ENCODE measurements around the gene ERCC6L2. TPM values are rescaled to one million over a fixed set of nuclear protein-coding genes. Genes with fewer than 3 reads are reported as not detected.

The ERCC6L2 gene
- total and polyA plus RNA-seq, 9 of the 15 experiments (the other 6 are each of a cell fraction or from before 2014, with no cell fraction given), result 7.8 to 42.8 (median 23.6) TPM

DNA sequence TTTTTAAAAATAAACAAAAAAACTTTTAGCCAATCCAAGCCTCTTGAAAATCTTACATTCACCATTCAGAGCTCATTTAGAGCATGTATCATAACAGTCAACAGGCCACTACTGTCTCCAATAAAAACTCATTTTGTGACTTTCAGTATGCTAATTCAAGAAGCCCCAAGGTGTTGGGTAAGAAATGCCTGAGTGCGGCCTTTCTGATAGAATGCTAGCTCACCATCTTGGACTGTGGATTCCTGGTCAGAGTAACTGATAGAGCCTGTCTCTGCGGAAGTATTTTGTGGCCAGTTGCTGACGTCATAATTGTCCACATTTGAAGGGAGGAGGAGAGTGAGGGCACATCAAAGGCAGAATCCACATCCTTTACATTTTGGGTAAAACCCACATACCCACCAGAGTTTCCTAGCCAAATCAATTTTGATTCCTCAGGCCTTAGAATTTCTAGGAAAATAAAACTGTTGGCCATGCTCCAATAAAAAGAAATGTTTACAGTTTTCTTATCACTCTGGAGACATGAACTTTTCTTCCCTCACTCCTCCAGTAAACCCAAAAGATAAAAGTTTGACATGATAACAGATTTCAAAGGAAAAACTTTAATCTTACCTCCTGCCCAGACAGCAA, 41.1 kb upstream of the ERCC6L2 start (continued):
- no peak; the same call in 1 of the 2 replicates for TF ChIP-seq ZNF644 (tag; IDR thresholded peaks at IDR 0.05; ENCODE audit: low read depth)
- TF ChIP-seq JUNB (CRISPR knock-in tag; conservative IDR thresholded peaks at IDR 0.05), result 0 out of 2 replicates have a peak, but pooled peaks have one; percentile 39
- TF ChIP-seq TAF7 (tag; IDR thresholded peaks at IDR 0.05), result no peak
- TF ChIP-seq PHF20 (IDR thresholded peaks at IDR 0.05; ENCODE audit: partially characterized antibody), result no peak
- TF ChIP-seq, protein P1, sequence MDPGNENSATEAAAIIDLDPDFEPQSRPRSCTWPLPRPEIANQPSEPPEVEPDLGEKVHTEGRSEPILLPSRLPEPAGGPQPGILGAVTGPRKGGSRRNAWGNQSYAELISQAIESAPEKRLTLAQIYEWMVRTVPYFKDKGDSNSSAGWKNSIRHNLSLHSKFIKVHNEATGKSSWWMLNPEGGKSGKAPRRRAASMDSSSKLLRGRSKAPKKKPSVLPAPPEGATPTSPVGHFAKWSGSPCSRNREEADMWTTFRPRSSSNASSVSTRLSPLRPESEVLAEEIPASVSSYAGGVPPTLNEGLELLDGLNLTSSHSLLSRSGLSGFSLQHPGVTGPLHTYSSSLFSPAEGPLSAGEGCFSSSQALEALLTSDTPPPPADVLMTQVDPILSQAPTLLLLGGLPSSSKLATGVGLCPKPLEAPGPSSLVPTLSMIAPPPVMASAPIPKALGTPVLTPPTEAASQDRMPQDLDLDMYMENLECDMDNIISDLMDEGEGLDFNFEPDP (CRISPR knock-in tag; IDR thresholded peaks at IDR 0.05), result no peak
- no peak for TF ChIP-seq ZNF589 (CRISPR knock-in tag; IDR thresholded peaks at IDR 0.05; ENCODE audit: low read depth)
- no peak for TF ChIP-seq CBX2 (IDR thresholded peaks at IDR 0.05; ENCODE audit: insufficient read depth, low read length, poor library complexity, severe bottlenecking)
- TF ChIP-seq SRSF9 (IDR thresholded peaks at IDR 0.05; ENCODE audit: borderline replicate concordance, low read depth, low read length), result no peak
- no peak for TF ChIP-seq NR2C1 (IDR thresholded peaks at IDR 0.05)
- TF ChIP-seq NR2C1 (tag; IDR thresholded peaks at IDR 0.05), result peak; percentile 15; the same call in 1 of the 2 replicates
- TF ChIP-seq ZNF830 (CRISPR knock-in tag; IDR thresholded peaks at IDR 0.05), result no peak
- TF ChIP-seq RBM14 (IDR thresholded peaks at IDR 0.05; ENCODE audit: borderline replicate concordance, insufficient read depth, low read depth, low read length), result no peak
- peak in 1 of 3 experiments; percentile 64 for TF ChIP-seq YY1 (IDR thresholded peaks at IDR 0.05; ENCODE audit: borderline replicate concordance in 1 of 3, control insufficient read depth in 1 of 3, extremely low read depth in 1 of 3, insufficient read depth in 3 of 3, insufficient read length in 1 of 3, insufficient replicate concordance in 2 of 3, low read depth in 1 of 3, low read length in 2 of 3)
- TF ChIP-seq CBFB (CRISPR knock-in tag; IDR thresholded peaks at IDR 0.05), result no peak
- TF ChIP-seq SP1 (CRISPR knock-in tag; IDR thresholded peaks at IDR 0.05), result no peak
- TF ChIP-seq KHSRP (IDR thresholded peaks at IDR 0.05), result peak; percentile 12; the same call in 1 of the 2 replicates
- TF ChIP-seq HOXB6 (CRISPR knock-in tag; IDR thresholded peaks at IDR 0.05; ENCODE audit: borderline replicate concordance), result no peak
- no peak for TF ChIP-seq POLR3G (IDR thresholded peaks at IDR 0.05; ENCODE audit: extremely low read depth, insufficient read length, insufficient replicate concordance)
- no peak for TF ChIP-seq SNRNP70 (optimal IDR thresholded peaks at IDR 0.05; ENCODE audit: low read depth, low read length)
- TF ChIP-seq L3MBTL2 (IDR thresholded peaks at IDR 0.05), result no peak
- TF ChIP-seq GABPA (tag; conservative IDR thresholded peaks at IDR 0.05; ENCODE audit: low read depth), result peak; percentile 57
- TF ChIP-seq, protein P2, sequence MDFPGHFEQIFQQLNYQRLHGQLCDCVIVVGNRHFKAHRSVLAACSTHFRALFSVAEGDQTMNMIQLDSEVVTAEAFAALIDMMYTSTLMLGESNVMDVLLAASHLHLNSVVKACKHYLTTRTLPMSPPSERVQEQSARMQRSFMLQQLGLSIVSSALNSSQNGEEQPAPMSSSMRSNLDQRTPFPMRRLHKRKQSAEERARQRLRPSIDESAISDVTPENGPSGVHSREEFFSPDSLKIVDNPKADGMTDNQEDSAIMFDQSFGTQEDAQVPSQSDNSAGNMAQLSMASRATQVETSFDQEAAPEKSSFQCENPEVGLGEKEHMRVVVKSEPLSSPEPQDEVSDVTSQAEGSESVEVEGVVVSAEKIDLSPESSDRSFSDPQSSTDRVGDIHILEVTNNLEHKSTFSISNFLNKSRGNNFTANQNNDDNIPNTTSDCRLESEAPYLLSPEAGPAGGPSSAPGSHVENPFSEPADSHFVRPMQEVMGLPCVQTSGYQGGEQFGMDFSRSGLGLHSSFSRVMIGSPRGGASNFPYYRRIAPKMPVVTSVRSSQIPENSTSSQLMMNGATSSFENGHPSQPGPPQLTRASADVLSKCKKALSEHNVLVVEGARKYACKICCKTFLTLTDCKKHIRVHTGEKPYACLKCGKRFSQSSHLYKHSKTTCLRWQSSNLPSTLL (IDR thresholded peaks at IDR 0.05), result no peak
- TF ChIP-seq TCFL5 (CRISPR knock-in tag; conservative IDR thresholded peaks at IDR 0.05), result no peak
- peak; percentile 43; the same call in 1 of the 2 replicates for TF ChIP-seq ZNF766 (CRISPR knock-in tag; conservative IDR thresholded peaks at IDR 0.05)
- 0 out of 2 replicates have a peak, but pooled peaks have one; percentile 70 for TF ChIP-seq TCF7 (IDR thresholded peaks at IDR 0.05; ENCODE audit: borderline replicate concordance)

All from K562 (cell line).